H9 (cell line): Measurements from ENCODE around the gene DDX21. TPM values are rescaled to one million over a fixed set of nuclear protein-coding genes. Genes with fewer than 3 reads are reported as not detected.

Experiments
- DNase-seq: peaks from one replicate; pipeline ENCODE4 v3.0.0-alpha.2; 2017
- H2AFZ ChIP-seq: one replicate; pipeline ENCODE4 v1.6.1; 2013; ENCODE audit warnings: mild to moderate bottlenecking, low read length, control low read depth, moderate library complexity
- H2AK5ac ChIP-seq: 2 replicates; pipeline ENCODE4 v1.6.1; 2013; ENCODE audit warnings: low read length, control low read depth, mixed read lengths; ENCODE audit not compliant: insufficient read length
- H2BK120ac ChIP-seq: one replicate; pipeline ENCODE4 v1.6.1; 2013; ENCODE audit warnings: low read depth, mild to moderate bottlenecking, low read length, control low read depth, inconsistent platforms; ENCODE audit not compliant: poor library complexity, severe bottlenecking
- H2BK12ac ChIP-seq: 2 replicates; pipeline ENCODE4 v1.6.1; 2013; ENCODE audit warnings: low read length, control low read depth, mixed read lengths, low read depth; ENCODE audit not compliant: insufficient read length
- H2BK15ac ChIP-seq: 2 replicates; pipeline ENCODE4 v1.6.1; 2013; ENCODE audit warnings: low read depth, low read length, control low read depth
- H2BK20ac ChIP-seq: one replicate; pipeline ENCODE4 v1.6.1; 2013; ENCODE audit warnings: low read depth, mild to moderate bottlenecking, low read length, control low read depth, inconsistent platforms; ENCODE audit not compliant: poor library complexity, severe bottlenecking
- H2BK5ac ChIP-seq: 2 replicates; pipeline ENCODE4 v1.6.1; 2013; ENCODE audit warnings: low read length, control low read depth, mixed read lengths; ENCODE audit not compliant: insufficient read length
- H3K14ac ChIP-seq: 2 replicates; pipeline ENCODE4 v1.6.1; 2013; ENCODE audit warnings: low read length, control low read depth; ENCODE audit not compliant: insufficient read depth
- H3K18ac ChIP-seq: 2 replicates; pipeline ENCODE4 v1.6.1; 2013; ENCODE audit warnings: low read depth, mild to moderate bottlenecking, mixed read lengths, low read length, control low read depth; ENCODE audit not compliant: insufficient read length
- H3K23ac ChIP-seq: 2 replicates; pipeline ENCODE4 v1.6.1; 2013; ENCODE audit warnings: low read length, control low read depth, mixed read lengths, low read depth; ENCODE audit not compliant: insufficient read length
- H3K23me2 ChIP-seq: 2 replicates; pipeline ENCODE4 v1.6.1; 2013; ENCODE audit warnings: low read depth, mild to moderate bottlenecking, mixed read lengths, low read length, control low read depth; ENCODE audit not compliant: insufficient read length, poor library complexity, severe bottlenecking
- H3K27ac ChIP-seq: 2 replicates; pipeline ENCODE4 v1.5.1; 2013; ENCODE audit warnings: low read length, control low read depth, mixed read lengths, low read depth; ENCODE audit not compliant: insufficient read length
- H3K27me3 ChIP-seq: 2 replicates; pipeline ENCODE4 v1.6.1; 2013; ENCODE audit warnings: low read length, control low read depth, inconsistent platforms; ENCODE audit not compliant: insufficient read depth
- H3K4ac ChIP-seq: 2 replicates; pipeline ENCODE4 v1.6.1; 2013; ENCODE audit warnings: low read depth, mild to moderate bottlenecking, control low read depth, inconsistent platforms, low read length, moderate library complexity
- H3K4me1 ChIP-seq: 2 replicates; pipeline ENCODE4 v1.6.1; 2013; ENCODE audit warnings: low read length, control low read depth, inconsistent platforms; ENCODE audit not compliant: insufficient read depth
- H3K4me2 ChIP-seq: 2 replicates; pipeline ENCODE4 v1.6.1; 2013; ENCODE audit warnings: low read length, control low read depth, mixed read lengths; ENCODE audit not compliant: insufficient read length, insufficient read depth
- H3K56ac ChIP-seq: 2 replicates; pipeline ENCODE4 v1.6.1; 2013; ENCODE audit warnings: low read depth, mild to moderate bottlenecking, mixed read lengths, low read length, control low read depth; ENCODE audit not compliant: insufficient read length
- H3K79me1 ChIP-seq: 2 replicates; pipeline ENCODE4 v1.6.1; 2013; ENCODE audit warnings: low read depth, mild to moderate bottlenecking, moderate library complexity, low read length, control low read depth, inconsistent platforms; ENCODE audit not compliant: insufficient read depth, poor library complexity, severe bottlenecking
- H3K79me2 ChIP-seq: 2 replicates; pipeline ENCODE4 v1.6.1; 2013; ENCODE audit warnings: low read length, control low read depth, inconsistent platforms; ENCODE audit not compliant: insufficient read depth
- H3K9ac ChIP-seq: 2 replicates; pipeline ENCODE4 v1.6.1; 2013; ENCODE audit warnings: low read length, control low read depth, mixed read lengths; ENCODE audit not compliant: insufficient read length; ENCODE audit errors: extremely low read depth
- H3K9me3 ChIP-seq: one replicate; pipeline ENCODE4 v1.6.1; 2013; ENCODE audit warnings: low read depth, low read length, inconsistent platforms; ENCODE audit not compliant: control insufficient read depth
- H3T11ph ChIP-seq: one replicate; pipeline ENCODE4 v1.6.1; 2013; ENCODE audit warnings: mild to moderate bottlenecking, low read length, control low read depth, inconsistent platforms
- H4K20me1 ChIP-seq: one replicate; pipeline ENCODE4 v1.6.1; 2013; ENCODE audit not compliant: control insufficient read depth, insufficient read length, insufficient read depth
- H4K5ac ChIP-seq: 2 replicates; pipeline ENCODE4 v1.6.1; 2013; ENCODE audit warnings: low read depth, mild to moderate bottlenecking, mixed read lengths, low read length, control low read depth; ENCODE audit not compliant: insufficient read length
- H4K8ac ChIP-seq: replicated peaks from 2 replicates; pipeline ENCODE4 v1.6.1; 2013; ENCODE audit warnings: low read length, control low read depth, mixed read lengths, low read depth; ENCODE audit not compliant: insufficient read length
- H4K91ac ChIP-seq: 2 replicates; pipeline ENCODE4 v1.6.1; 2013; ENCODE audit warnings: low read depth, mild to moderate bottlenecking, moderate library complexity, mixed read lengths, low read length, control low read depth; ENCODE audit not compliant: insufficient read length
- H3K27ac Mint-ChIP-seq, 3 experiments: 2 replicates in 2 of 3; 3 replicates in 1 of 3; pipeline ENCODE4 v1.8.0; 2020 to 2021; ENCODE audit warnings: mixed read lengths in 3 of 3, mild to moderate bottlenecking in 1 of 3, moderate library complexity in 1 of 3
- H3K27me3 Mint-ChIP-seq: 2 replicates; pipeline ENCODE4 v1.8.0; 2021; ENCODE audit warnings: low read depth, mild to moderate bottlenecking, moderate library complexity, mixed read lengths
- H3K36me3 Mint-ChIP-seq, 3 experiments: 2 replicates in 2 of 3; 3 replicates in 1 of 3; pipeline ENCODE4 v1.8.0; 2020 to 2021; ENCODE audit warnings: low read depth in 3 of 3, mixed read lengths in 3 of 3; ENCODE audit not compliant: insufficient read depth in 1 of 3
- H3K4me1 Mint-ChIP-seq, 2 experiments: 2 replicates each; pipeline ENCODE4 v1.8.0; 2020; ENCODE audit warnings: mixed read lengths in 2 of 2
- H3K4me3 Mint-ChIP-seq, 2 experiments: 2 replicates in 1 of 2; 3 replicates in 1 of 2; pipeline ENCODE4 v1.8.0; 2020 to 2021; ENCODE audit warnings: mild to moderate bottlenecking in 2 of 2, mixed read lengths in 2 of 2, moderate library complexity in 1 of 2
- H3K9me3 Mint-ChIP-seq, 2 experiments: 2 replicates in 1 of 2; 3 replicates in 1 of 2; pipeline ENCODE4 v1.8.0; 2020; ENCODE audit warnings: mild to moderate bottlenecking in 2 of 2, mixed read lengths in 2 of 2, moderate library complexity in 1 of 2
- CTCF ChIP-seq: fragments of 200-600 bp; sonication (generic); conservative IDR thresholded peaks from 3 replicates; pipeline ENCODE4 v1.8.0; 2021; ENCODE audit warnings: antibody characterized with exemption, mild to moderate bottlenecking
- total RNA-seq: library from RNA; stranded (reverse); gene quantifications from 2 replicates; pipeline ENCODE4 v1.2.1, GENCODE V29; 2021

Gene DDX21
- total RNA-seq, 1 experiment from 2014 or later, result 180 TPM

DNA sequence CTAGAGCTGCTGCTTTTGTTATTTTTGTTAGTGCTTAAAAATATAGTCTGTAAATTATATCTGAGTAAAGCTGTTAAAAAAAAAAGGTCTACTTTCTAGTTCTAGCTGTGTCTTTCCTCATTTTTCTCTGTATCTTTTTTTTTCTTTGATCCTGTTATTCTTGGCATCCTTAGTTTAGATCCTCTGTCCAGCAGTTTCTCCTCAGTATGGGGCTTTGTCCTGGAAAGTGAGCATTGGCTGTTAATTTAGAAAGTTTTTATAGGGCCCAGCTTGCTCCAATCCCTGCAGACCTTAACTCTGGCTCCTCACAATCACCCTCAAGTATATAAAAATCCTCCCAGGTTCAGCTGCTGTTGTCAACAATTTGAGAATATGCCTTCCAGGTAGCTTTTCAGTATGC, 31.4 kb upstream of the DDX21 start:
- TF ChIP-seq CTCF, result no peak

More for the DNA sequence above, 31.4 kb upstream of the DDX21 start:
- H3K4me2 ChIP-seq, result no peak overlapping the region
- Mint-ChIP-seq H3K27me3 (no peaks in the 10 kb centered on the region), H3K4me1 (no peaks in the 10 kb centered on the region), H3K36me3 (peaks cover 5 to 41% (median 38%) of the 10 kb centered on the region in 3 experiments; a peak in 6 of 7 replicates), H3K9me3 (no peaks in the 10 kb centered on the region), H3K4me3 (no peak overlapping the region), H3K27ac (peak overlapping the region in 2 of 3 experiments; percentile 10 to 31; a peak in 2 of 7 replicates)
- H4K20me1 ChIP-seq, result no peaks in the 10 kb centered on the region
- H3K23me2 ChIP-seq, result no peaks in the 10 kb centered on the region
- no peak overlapping the region for H2BK12ac ChIP-seq
- H2BK5ac ChIP-seq, result no peak overlapping the region
- H3K4me1 ChIP-seq, result no peaks in the 10 kb centered on the region
- no peak for DNase-seq
- no peak overlapping the region for H3K56ac ChIP-seq
- no peaks in the 10 kb centered on the region for H3K9me3 ChIP-seq
- no peak overlapping the region for H2AFZ ChIP-seq
- no peak overlapping the region for H3K4ac ChIP-seq
- no peaks in the 10 kb centered on the region for H3K79me2 ChIP-seq
- no peak overlapping the region for H3K27ac ChIP-seq
- no peak overlapping the region for H2BK120ac ChIP-seq
- H3T11ph ChIP-seq, result no peak overlapping the region
- H4K8ac ChIP-seq, result no peak overlapping the region
- H3K9ac ChIP-seq, result no peak overlapping the region
- no peak overlapping the region for H3K14ac ChIP-seq
- no peak overlapping the region for H2BK15ac ChIP-seq
- no peak overlapping the region for H2AK5ac ChIP-seq
- no peak overlapping the region for H4K91ac ChIP-seq
- no peak overlapping the region for H3K23ac ChIP-seq
- no peak overlapping the region for H3K18ac ChIP-seq
- H4K5ac ChIP-seq, result no peak overlapping the region
- H3K79me1 ChIP-seq, result no peaks in the 10 kb centered on the region
- H2BK20ac ChIP-seq, result no peak overlapping the region
- H3K27me3 ChIP-seq, result no peaks in the 10 kb centered on the region
